HUES48 (cell line): Measurements from ENCODE around the gene ZNF787.
A peak's percentile ranks its signal among the peaks of the same experiment; 100 is the strongest.
"Not testable (repeated sequence)": the region's sequence is repeated elsewhere in the genome, so short reads cannot be mapped to it uniquely, and the experiment has no call there.

ENCODE experiments used
- H3K27ac ChIP-seq: one replicate; pipeline ENCODE4 v1.7.0; 2013; ENCODE audit warnings: low read depth, low read length, inconsistent platforms
- H3K27me3 ChIP-seq: 2 replicates; pipeline ENCODE4 v1.6.1; 2013; ENCODE audit warnings: mild to moderate bottlenecking, low read length; ENCODE audit not compliant: control insufficient read depth, insufficient read depth
- H3K36me3 ChIP-seq: 2 replicates; pipeline ENCODE4 v1.6.1; 2013; ENCODE audit warnings: low read length; ENCODE audit not compliant: control insufficient read depth, insufficient read depth
- H3K4me1 ChIP-seq: 2 replicates; pipeline ENCODE4 v1.6.1; 2013; ENCODE audit warnings: mild to moderate bottlenecking, low read length; ENCODE audit not compliant: control insufficient read depth, insufficient read depth
- H3K4me3 ChIP-seq: 2 replicates; pipeline ENCODE4 v1.5.1; 2013; ENCODE audit warnings: mild to moderate bottlenecking, low read depth, low read length
- H3K9ac ChIP-seq: 2 replicates; pipeline ENCODE4 v1.6.1; 2013; ENCODE audit warnings: mild to moderate bottlenecking, low read depth, low read length, moderate library complexity
- H3K9me3 ChIP-seq: 2 replicates; pipeline ENCODE4 v1.6.1; 2013; ENCODE audit warnings: low read length; ENCODE audit not compliant: control insufficient read depth, insufficient read depth

ZNF787 gene

DNA sequence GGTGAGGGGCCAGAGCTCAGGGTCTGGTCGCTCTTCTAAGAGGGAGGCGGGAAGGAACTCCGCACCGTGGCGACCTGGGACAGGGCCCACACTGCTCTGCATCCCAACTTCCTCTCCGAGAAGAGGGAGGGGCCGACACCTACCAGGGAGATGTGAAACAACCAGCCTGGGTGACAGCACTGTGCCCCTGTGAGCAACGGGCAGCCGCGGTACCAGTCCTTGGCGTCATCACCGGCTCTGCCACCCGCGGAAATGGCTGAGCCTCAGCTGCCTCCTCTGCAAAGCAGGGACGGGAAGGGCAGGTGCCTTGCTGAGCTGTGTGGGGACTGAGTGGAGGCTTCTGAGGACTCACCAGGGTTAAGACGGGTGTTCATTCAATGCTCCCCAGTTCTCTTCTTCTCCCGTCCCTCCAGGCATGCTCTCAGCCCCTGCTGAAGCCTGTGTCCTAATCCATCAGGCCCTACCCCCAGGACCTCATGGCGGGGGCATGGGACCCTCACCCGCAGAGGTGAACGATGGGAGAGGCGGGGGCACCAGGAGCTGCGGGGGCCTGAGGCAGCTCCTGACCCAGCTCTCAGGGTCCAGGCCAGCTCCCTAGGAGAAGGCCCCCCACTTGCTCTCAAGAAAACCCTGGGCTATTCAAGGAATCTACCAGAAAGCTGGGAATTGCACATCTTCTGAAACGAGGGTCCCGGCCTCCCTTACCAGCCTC is 9.3 kb downstream of the ZNF787 start:
- Histone ChIP-seq H3K9me3 (no peaks in the 10 kb centered on the region), H3K27ac (peak overlapping the region; percentile 42), H3K9ac (no peak overlapping the region), H3K36me3 (no peaks in the 10 kb centered on the region), H3K4me3 (no peak overlapping the region), H3K4me1 (peaks cover 51% of the 10 kb centered on the region), H3K27me3 (no peaks in the 10 kb centered on the region)

DNA sequence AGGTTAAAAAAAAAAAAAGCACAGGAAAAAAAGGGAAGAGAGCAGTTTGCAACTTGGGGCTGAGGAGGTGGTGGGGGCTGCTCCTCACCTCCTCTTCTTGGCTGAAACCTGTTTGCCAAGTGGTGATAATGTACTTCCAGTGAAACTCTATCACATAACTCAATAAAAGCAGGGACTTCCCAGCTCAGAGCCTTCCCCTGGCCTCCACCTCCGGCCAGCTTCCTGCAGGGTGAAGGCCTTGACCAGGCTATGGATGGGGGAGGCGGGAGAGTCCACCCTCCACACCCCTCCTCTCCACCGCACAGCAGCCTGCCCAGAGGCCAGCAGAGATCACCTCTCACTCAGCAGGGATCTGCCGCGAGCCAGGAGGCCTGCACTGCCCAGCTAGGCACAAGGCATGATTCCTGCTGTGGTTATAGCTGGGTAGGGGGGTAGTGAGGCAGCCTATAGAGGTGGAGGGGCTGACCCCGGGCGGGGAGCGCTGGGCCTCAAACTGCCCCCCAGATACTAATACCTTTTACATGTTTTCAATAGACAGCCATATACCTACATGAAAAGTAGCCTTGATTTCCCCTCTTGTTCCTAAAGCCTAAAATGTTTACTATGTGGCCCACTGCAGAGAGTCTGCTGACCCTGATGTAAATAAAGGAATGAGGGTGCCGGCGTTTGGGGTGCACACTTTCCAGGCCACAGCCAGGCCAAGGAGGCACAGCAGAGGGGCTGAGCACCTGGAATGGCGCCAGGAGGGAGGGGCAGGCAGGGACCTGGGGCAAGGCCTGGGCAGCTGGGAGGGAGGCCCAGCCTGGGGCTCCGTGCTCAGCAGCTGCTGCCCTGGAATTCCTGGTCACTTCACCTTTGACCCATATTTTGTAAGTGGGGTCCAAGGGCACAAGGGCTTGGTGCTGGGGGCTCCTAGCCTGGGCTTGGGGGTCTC is 10.3 kb downstream of the ZNF787 start:
- Histone ChIP-seq H3K36me3 (no peaks in the 10 kb centered on the region), H3K27me3 (no peaks in the 10 kb centered on the region), H3K27ac (peak overlapping the region; percentile 49), H3K9ac (no peak overlapping the region), H3K4me1 (peaks cover 58% of the 10 kb centered on the region), H3K9me3 (no peaks in the 10 kb centered on the region), H3K4me3 (no peak overlapping the region)

DNA sequence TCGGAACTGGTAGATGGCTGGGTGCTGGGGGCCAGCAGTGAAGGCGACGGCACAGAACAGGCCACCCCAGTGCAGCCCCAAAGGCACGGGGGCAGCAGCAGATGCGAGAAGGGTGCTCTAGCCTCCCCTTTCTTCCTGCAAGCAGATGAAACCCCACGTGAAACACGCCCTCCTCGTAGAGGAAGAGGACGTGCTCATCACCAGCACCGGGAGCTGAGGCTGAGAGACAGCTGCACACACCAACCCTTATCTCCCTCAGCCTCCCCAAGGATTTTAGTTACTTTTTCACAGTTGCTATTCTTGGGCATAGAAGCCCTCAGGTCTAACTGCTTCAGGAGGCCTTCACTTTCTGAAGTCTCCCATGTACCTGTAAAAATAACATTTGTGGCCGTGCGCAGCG is 11.9 kb downstream of the ZNF787 start:
- Histone ChIP-seq H3K9me3 (no peaks in the 10 kb centered on the region), H3K27ac (no peak overlapping the region), H3K36me3 (no peaks in the 10 kb centered on the region), H3K4me1 (peaks cover 57% of the 10 kb centered on the region), H3K9ac (no peak overlapping the region), H3K4me3 (no peak overlapping the region), H3K27me3 (no peaks in the 10 kb centered on the region)

DNA sequence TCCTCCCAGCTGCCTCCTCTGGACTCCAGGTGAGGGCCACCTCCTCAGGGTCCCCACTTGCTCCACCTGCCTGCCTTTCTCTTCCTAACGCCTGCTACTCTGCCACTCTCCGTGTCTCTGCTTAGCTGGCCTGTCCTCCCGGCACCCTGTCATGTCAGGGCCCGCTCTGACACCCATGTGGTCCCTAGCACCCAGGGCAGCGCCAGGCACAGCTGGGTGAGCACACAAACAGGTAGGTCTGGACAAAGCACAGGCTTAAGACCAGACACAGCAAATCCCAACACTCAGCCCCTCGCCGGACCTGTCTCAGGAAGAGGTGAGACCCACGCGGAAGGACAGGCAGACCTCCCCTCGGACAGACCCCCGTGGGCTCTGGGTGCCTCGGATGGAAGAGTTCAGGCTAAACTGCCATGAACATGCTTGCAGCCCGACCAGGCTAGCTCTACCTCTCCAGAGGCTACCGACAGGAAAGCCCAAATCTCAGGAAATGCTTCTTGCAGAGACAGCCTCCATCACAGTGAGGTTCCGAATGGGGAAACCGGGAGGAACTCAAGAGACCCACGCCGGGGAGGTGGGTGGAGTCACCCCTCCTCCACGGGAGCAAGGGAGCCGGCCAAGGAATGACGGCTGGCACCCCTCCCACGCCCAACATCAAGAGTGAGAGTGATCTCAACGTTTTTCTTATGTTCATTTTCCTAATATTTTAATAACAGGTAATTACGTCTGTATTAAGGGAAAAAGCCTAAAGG is 12.5 kb downstream of the ZNF787 start:
- Histone ChIP-seq H3K9ac (no peak overlapping the region), H3K27ac (no peak overlapping the region), H3K4me3 (no peak overlapping the region), H3K4me1 (peaks cover 53% of the 10 kb centered on the region), H3K27me3 (no peaks in the 10 kb centered on the region), H3K9me3 (no peaks in the 10 kb centered on the region), H3K36me3 (no peaks in the 10 kb centered on the region)

DNA sequence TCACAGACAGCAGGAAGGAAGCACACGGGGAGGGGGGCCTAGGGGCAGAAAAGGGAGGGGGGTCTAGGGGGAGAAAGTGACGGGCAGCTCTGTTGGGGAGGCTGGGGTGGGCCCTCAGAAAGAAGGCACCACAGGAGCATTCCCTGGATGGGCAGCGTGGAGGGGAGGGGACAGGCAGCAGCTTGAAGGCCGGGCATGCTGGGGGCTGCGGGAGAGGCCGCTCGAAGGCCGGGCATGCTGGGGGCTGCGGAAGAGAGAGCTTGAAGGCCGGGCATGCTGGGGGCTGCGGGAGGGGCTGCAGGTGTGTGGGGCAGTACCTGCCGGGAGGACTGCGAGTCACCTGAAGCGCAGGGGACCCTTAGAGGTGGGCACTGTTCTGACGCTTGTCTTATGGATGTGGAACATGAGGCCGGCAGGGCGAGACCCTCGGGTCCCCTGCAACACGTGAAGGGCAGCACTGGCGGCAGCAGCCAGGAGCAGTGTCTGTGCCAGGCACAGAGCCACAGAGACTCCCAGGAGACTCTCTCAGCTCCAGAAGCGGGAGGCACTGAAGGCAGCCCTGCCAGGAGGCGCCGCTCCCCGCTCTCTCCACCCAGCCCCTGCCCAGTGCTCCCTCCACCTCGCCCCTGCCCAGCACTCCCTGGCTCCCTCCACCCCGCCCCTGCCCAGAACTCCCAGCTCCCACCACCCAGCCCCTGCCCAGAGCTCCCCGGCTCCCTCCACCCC is 13.3 kb downstream of the ZNF787 start:
- Histone ChIP-seq H3K9me3 (no peaks in the 10 kb centered on the region), H3K36me3 (peaks cover 5% of the 10 kb centered on the region; the same call in 1 of the 2 replicates), H3K4me3 (no peak overlapping the region), H3K9ac (no peak overlapping the region), H3K4me1 (peaks cover 45% of the 10 kb centered on the region), H3K27ac (no peak overlapping the region), H3K27me3 (no peaks in the 10 kb centered on the region)

DNA sequence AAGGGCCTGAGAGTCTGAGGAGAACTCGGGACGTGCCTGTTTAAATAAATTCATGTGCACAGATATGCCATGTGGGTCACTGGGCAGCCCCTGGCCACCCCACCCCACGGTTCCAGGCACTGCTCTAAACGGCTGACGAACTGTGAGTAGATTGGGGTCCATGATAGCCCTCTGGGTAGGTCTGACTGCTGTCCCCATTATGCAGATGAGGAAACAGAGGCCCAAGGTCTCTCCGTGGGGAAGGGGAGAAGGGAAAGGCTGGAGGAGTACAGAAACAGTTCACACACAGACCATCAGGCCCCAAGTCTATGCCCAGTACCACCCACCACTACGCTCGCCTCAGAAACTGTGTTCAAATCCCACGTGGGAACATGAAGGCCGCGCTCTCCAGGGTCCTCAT is 14.1 kb downstream of the ZNF787 start:
- no peak overlapping the region for H3K4me3 ChIP-seq
- no peak overlapping the region for H3K27ac ChIP-seq
- H3K27me3 ChIP-seq, result no peaks in the 10 kb centered on the region
- H3K36me3 ChIP-seq, result peaks cover 9% of the 10 kb centered on the region
- no peaks in the 10 kb centered on the region for H3K9me3 ChIP-seq
- peaks cover 41% of the 10 kb centered on the region for H3K4me1 ChIP-seq
- no peak overlapping the region for H3K9ac ChIP-seq

DNA sequence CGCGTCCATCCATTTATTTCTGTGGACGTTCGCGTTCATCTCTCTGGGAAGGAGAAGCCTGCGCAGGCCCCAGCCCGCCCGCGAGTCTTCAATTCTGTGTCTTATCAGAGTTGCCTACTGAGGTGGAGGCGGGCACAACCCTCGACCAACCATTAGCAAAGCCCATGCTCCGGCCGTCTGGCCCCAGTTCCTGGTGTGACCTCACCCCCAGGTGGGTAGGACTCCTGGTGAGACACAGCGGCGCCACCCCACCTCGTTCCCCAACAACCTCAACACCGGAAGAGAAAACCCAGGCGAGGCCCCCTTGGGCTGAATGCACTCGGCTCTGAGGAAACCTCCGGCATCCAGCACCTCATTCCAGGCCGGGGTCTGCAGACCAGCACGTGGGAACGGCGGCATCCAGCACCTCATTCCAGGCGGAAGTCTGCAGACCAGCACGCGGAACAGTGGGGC is 14.7 kb downstream of the ZNF787 start:
- Histone ChIP-seq H3K27ac (no peak overlapping the region), H3K4me1 (peaks cover 36% of the 10 kb centered on the region)

DNA sequence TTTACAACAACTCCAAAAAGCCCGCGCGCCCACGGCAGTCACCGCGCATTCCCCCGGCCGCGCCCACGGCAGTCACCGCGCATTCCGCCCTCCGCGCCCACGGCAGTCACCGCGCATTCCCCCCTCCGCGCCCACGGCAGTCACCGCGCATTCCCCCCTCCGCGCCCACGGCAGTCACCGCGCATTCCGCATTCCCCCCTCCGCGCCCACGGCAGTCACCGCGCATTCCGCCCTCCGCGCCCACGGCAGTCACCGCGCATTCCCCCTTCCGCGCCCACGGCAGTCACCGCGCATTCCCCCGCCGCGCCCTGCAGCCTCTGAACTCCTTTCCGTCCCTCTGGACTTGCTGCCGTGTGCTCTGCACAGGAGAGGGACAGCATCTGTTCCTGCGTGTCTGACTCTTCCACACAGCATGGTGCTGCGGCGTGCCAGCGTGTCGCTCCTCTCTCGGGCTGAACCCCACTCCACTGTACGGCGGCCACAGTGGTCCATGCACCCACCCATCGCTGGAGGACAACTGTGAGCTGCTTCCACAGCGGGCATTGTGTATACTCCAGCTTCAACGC is 15.2 kb downstream of the ZNF787 start:
- peaks cover 20% of the 10 kb centered on the region for H3K36me3 ChIP-seq
- H3K4me3 ChIP-seq, H3K9ac ChIP-seq, H3K27me3 ChIP-seq, H3K9me3 ChIP-seq: not testable (repeated sequence)
- peaks cover 32% of the 10 kb centered on the region for H3K4me1 ChIP-seq
- H3K27ac ChIP-seq, result peak overlapping the region; percentile 67

More for the DNA sequence above, 14.7 kb downstream of the ZNF787 start:
- no peaks in the 10 kb centered on the region for H3K27me3 ChIP-seq
- no peak overlapping the region for H3K4me3 ChIP-seq
- H3K36me3 ChIP-seq, result peaks cover 15% of the 10 kb centered on the region
- no peaks in the 10 kb centered on the region for H3K9me3 ChIP-seq
- H3K9ac ChIP-seq, result no peak overlapping the region

DNA sequence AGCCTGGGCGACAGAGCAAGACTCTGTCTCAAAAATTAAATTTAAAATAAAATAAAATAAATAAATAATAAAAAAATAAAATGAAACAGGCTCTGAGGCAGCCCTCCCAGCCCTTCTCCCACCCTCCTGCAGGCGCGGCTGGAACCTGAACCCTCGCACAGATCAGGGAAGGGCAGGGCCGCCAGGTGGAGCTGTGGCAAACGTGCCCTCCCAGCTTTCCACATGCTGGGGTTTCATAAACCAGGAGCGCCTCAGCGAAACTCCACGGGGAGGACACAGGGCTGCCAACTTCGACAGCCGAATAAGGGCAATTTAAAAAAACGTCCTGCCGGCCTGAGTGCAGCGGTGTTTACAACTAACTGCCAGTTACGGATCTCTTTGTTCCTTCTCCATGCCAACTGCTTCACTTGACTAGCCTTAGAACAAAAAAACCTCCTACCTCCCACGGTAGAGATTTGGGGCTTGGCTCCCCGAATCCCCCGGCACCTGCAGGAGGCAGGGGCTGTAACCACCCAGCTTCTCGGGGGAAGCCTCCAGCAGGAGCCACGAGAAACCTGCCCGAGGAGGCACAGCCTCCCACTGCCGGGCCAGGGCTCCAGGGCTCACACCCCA is 15.9 kb downstream of the ZNF787 start:
- Histone ChIP-seq H3K9ac (no peak overlapping the region), H3K4me1 (peaks cover 26% of the 10 kb centered on the region), H3K36me3 (peaks cover 27% of the 10 kb centered on the region), H3K27me3 (no peaks in the 10 kb centered on the region), H3K27ac (peak overlapping the region; percentile 67), H3K9me3 (no peaks in the 10 kb centered on the region), H3K4me3 (no peak overlapping the region)

DNA sequence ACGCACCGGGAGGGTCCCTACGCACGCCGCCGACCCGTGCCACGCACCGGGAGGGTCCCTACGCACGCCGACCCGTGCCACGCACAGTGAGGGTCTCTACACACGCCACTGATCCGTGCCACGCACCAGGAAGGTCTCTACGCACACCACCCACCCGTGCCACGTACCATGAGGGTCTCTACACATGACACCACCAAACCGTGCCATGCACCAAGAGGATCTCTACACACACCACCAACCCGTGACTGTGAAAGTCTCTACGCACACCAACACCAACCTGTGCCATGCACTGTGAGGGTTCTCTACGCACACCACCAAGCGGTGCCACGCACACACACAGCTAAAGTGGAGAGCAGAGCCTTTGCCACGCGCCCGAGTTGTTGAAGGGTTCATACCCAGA is 16.7 kb downstream of the ZNF787 start:
- H3K36me3 ChIP-seq, result peaks cover 32% of the 10 kb centered on the region
- H3K27me3 ChIP-seq, result no peaks in the 10 kb centered on the region
- no peak overlapping the region for H3K27ac ChIP-seq
- H3K4me3 ChIP-seq, result no peak overlapping the region
- peaks cover 25% of the 10 kb centered on the region for H3K4me1 ChIP-seq
- H3K9ac ChIP-seq, result no peak overlapping the region
- H3K9me3 ChIP-seq, result no peaks in the 10 kb centered on the region
